Stimulated activated CD8-positive, alpha-beta memory T cell treated with anti-CD3 and anti-CD28 coated beads, Interleukin-15, amount 100 ng/mL, for 48 hours (primary cell): ENCODE data around the gene CTAGE15.
A peak's percentile ranks its signal among the peaks of the same experiment; 100 is the strongest.
"Not testable (repeated sequence)": the region's sequence is repeated elsewhere in the genome, so short reads cannot be mapped to it uniquely, and the experiment has no call there.

Experiments
- DNase-seq, 2 donors: peaks; one replicate each; pipeline ENCODE4 v3.0.0-alpha.2; 2020; ENCODE audit warnings: low read depth in 2 of 2

CTAGE15 gene

GRCh38 chr7:143571501-143571900 is at the start of gene CTAGE15:
Gene CTAGE15 (plus strand): TSS chr7:143571801. CDS start chr7:143571818, 17 bp downstream.
- DNase-seq: not testable (repeated sequence)

- not testable (repeated sequence) for DNase-seq
Observed at GRCh38 chr7:143522309-143522916, 49.2 kb upstream of the CTAGE15 start.

- not testable (repeated sequence) for DNase-seq
Observed at GRCh38 chr7:143531169-143531926, 40.3 kb upstream of the CTAGE15 start.

- not testable (repeated sequence) for DNase-seq
Observed at GRCh38 chr7:143531932-143532331, 39.7 kb upstream of the CTAGE15 start.

GRCh38 chr7:143533213-143533839 is 38.3 kb upstream of the CTAGE15 start:
- not testable (repeated sequence) for DNase-seq

- DNase-seq: not testable (repeated sequence)
Observed at GRCh38 chr7:143536443-143536842, 35.2 kb upstream of the CTAGE15 start.

- not testable (repeated sequence) for DNase-seq
Observed at GRCh38 chr7:143543288-143544038, 28.1 kb upstream of the CTAGE15 start.

- DNase-seq: not testable (repeated sequence)
Observed at GRCh38 chr7:143555968-143556367, 15.6 kb upstream of the CTAGE15 start.

GRCh38 chr7:143563306-143563705 is 8.3 kb upstream of the CTAGE15 start:
- DNase-seq: not testable (repeated sequence)

GRCh38 chr7:143566001-143566400 is 5.6 kb upstream of the CTAGE15 start:
- not testable (repeated sequence) for DNase-seq

GRCh38 chr7:143588183-143588582 is 16.6 kb downstream of the CTAGE15 start:
- DNase-seq: not testable (repeated sequence)

- not testable (repeated sequence) for DNase-seq
Observed at GRCh38 chr7:143589897-143590296, 18.3 kb downstream of the CTAGE15 start.

GRCh38 chr7:143598086-143598485 is 26.5 kb downstream of the CTAGE15 start:
- DNase-seq: not testable (repeated sequence)

GRCh38 chr7:143603549-143603948 is 31.9 kb downstream of the CTAGE15 start:
- not testable (repeated sequence) for DNase-seq

- not testable (repeated sequence) for DNase-seq
Observed at GRCh38 chr7:143606088-143606487, 34.5 kb downstream of the CTAGE15 start.

- not testable (repeated sequence) for DNase-seq
Observed at GRCh38 chr7:143615545-143615944, 43.9 kb downstream of the CTAGE15 start.

GRCh38 chr7:143617204-143617603 is 45.6 kb downstream of the CTAGE15 start:
- not testable (repeated sequence) for DNase-seq

GRCh38 chr7:143620058-143620457 is 48.5 kb downstream of the CTAGE15 start:
- DNase-seq: not testable (repeated sequence)

- peak in 1 of 2 donors; percentile 53 for DNase-seq
Observed at GRCh38 chr7:143620646-143621045, 49.0 kb downstream of the CTAGE15 start, which contains the start of gene TCAF2. Gene TCAF2 (plus strand): TSS chr7:143620974.

GRCh38 chr7:143621175-143621574 is 49.6 kb downstream of the CTAGE15 start:
- DNase-seq: not testable (repeated sequence)

- DNase-seq: not testable (repeated sequence)
Observed at GRCh38 chr7:143622130-143622529, 50.5 kb downstream of the CTAGE15 start.
